ENCODE data around the gene DGAT2.

DGAT2 gene

DNA sequence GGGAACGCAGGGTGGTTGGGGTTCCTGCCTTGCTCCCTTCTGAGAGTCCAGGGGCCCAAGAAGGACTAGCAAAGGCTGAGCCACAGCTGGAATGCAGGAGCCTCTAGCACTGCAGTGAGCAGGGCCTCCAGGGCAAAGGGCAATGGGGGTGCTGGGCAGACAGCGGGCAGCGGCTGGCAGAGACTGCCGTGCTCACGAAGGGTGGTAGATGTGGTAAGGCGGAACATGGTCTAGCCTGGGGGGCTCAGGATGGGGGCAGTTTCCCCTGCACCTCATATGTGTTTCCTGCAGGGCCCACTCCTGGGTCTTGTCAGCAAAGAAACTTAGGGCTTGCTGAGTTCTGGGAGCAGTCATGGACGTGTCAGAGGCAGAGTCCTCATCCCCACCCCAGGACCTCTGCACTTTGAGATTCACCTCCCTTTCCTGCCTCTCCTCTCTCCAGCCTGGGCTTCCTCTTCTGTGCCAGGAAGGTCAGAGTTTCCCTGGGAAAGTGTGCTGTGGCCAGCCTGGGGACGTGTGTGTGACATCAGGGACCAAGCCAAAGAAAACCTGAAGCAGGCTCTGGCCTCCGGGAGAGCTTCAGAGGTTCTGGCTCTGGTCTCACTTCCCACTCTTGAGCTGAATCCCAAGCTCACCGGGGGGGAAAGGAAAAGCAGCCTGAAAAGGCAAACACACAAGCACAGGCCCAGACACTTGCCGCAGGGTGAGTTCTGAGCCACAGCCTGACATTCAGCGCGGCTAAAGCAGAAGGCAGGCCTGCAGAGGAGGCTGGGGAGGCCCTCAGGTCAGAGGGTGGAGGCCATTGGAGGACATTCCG lies 46.5 kb upstream of the DGAT2 start:
- H3K9ac ChIP-seq (ENCODE audit: low read length) = no peak overlapping the region
- no peaks in the 10 kb centered on the region for H3F3A ChIP-seq (ENCODE audit: insufficient read depth)
- no peaks in the 10 kb centered on the region for H3K9me2 ChIP-seq (replicated peaks; ENCODE audit: insufficient read depth, low read length)
- H3K4me2 ChIP-seq (ENCODE audit: low read depth, low read length, poor library complexity, severe bottlenecking) = no peak overlapping the region
- H3K9me3 ChIP-seq (ENCODE audit: insufficient read depth, low read length) = no peaks in the 10 kb centered on the region
- no peaks in the 10 kb centered on the region for H3K79me2 ChIP-seq (ENCODE audit: insufficient read depth, low read length)
- no peak overlapping the region for H3K27ac ChIP-seq (ENCODE audit: low read depth, low read length)
- H3K4me3 ChIP-seq (ENCODE audit: insufficient read depth, low read length, poor library complexity, severe bottlenecking) = no peak overlapping the region
- no peak overlapping the region for H2AFZ ChIP-seq (ENCODE audit: low read depth, low read length, severe bottlenecking)
- TF ChIP-seq EZH2phosphoT487 (conservative IDR thresholded peaks at IDR 0.05; ENCODE audit: low read length) = no peak
- TF ChIP-seq, protein P1, sequence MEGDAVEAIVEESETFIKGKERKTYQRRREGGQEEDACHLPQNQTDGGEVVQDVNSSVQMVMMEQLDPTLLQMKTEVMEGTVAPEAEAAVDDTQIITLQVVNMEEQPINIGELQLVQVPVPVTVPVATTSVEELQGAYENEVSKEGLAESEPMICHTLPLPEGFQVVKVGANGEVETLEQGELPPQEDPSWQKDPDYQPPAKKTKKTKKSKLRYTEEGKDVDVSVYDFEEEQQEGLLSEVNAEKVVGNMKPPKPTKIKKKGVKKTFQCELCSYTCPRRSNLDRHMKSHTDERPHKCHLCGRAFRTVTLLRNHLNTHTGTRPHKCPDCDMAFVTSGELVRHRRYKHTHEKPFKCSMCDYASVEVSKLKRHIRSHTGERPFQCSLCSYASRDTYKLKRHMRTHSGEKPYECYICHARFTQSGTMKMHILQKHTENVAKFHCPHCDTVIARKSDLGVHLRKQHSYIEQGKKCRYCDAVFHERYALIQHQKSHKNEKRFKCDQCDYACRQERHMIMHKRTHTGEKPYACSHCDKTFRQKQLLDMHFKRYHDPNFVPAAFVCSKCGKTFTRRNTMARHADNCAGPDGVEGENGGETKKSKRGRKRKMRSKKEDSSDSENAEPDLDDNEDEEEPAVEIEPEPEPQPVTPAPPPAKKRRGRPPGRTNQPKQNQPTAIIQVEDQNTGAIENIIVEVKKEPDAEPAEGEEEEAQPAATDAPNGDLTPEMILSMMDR (IDR thresholded peaks at IDR 0.05; ENCODE audit: insufficient read depth, low read length, poor library complexity, severe bottlenecking) = no peak
- no peaks in the 10 kb centered on the region for H3K27me3 ChIP-seq (ENCODE audit: low read length)
- no peaks in the 10 kb centered on the region for H3K36me3 ChIP-seq (ENCODE audit: low read length)
- H4K20me1 ChIP-seq (ENCODE audit: low read depth, low read length) = no peaks in the 10 kb centered on the region

DNA sequence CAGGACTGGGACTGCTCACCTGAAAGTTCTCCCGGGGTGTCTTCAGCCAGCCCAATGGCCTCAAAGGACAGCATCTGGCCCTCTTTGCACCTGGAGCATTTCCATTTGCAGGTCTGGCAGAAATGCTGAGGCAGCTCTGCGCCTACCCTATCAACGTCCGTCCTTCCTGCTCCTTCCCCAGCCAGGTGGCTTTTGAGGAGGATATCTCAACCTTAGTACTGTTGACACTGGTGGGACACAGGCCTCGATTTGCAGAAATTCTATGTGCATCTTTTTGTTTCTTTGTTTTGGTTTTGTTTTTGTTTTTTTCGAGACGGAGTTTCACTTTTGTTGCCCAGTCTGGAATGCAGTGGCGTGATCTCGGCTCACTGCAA lies 45.9 kb upstream of the DGAT2 start:
- no peak for TF ChIP-seq EZH2phosphoT487 (conservative IDR thresholded peaks at IDR 0.05; ENCODE audit: low read length)
- TF ChIP-seq, protein P1 (IDR thresholded peaks at IDR 0.05; ENCODE audit: insufficient read depth, low read length, poor library complexity, severe bottlenecking) = no peak
- no peak overlapping the region for H2AFZ ChIP-seq (ENCODE audit: low read depth, low read length, severe bottlenecking)
- H3K9ac ChIP-seq (ENCODE audit: low read length) = no peak overlapping the region
- no peaks in the 10 kb centered on the region for H3K27me3 ChIP-seq (ENCODE audit: low read length)
- no peak overlapping the region for H3K4me3 ChIP-seq (ENCODE audit: insufficient read depth, low read length, poor library complexity, severe bottlenecking)
- no peaks in the 10 kb centered on the region for H3K9me3 ChIP-seq (ENCODE audit: insufficient read depth, low read length)
- H3K9me2 ChIP-seq (replicated peaks; ENCODE audit: insufficient read depth, low read length) = no peaks in the 10 kb centered on the region
- no peaks in the 10 kb centered on the region for H3F3A ChIP-seq (ENCODE audit: insufficient read depth)
- H4K20me1 ChIP-seq (ENCODE audit: low read depth, low read length) = no peaks in the 10 kb centered on the region
- no peaks in the 10 kb centered on the region for H3K79me2 ChIP-seq (ENCODE audit: insufficient read depth, low read length)
- H3K27ac ChIP-seq (ENCODE audit: low read depth, low read length) = no peak overlapping the region
- no peaks in the 10 kb centered on the region for H3K36me3 ChIP-seq (ENCODE audit: low read length)
- H3K4me2 ChIP-seq (ENCODE audit: low read depth, low read length, poor library complexity, severe bottlenecking) = no peak overlapping the region

DNA sequence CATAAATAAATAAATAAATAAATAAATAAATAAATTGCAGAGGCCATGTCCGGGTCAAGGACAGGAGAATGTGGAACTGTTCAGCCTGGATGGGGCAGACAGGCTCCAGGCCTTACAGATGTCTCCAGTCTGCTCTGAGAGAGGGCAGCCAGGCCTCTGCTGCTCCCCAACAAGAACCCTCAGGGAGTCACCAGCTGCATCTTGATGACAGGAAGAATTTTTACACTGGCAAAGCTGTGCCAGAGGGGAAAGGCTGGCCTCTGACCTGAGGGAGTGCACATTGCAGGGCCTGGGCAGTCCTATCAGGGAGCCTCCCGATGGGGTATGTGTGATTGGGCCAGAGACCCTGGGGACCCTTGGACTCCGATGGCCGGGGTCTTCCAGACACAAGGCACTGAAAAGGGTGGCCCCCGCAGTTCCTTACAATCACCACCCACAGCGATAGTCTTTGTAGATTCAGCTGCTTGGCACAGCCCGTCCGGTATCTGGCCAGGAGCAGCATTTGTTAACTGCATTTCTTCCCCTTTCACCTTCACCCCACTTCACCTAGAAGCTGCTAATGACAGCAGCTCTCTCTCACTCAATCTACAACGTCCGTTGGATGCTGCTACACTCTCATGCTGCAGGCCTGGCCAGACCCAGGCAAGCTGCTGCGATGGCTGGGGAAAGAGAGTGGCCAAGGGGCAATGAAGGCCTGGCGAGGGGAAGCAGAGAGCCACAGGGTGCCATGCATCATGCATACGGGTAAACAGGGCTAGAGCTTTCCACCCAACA lies 42.8 kb upstream of the DGAT2 start:
- Histone ChIP-seq H3K4me2 (ENCODE audit: low read depth, low read length, poor library complexity, severe bottlenecking) (no peak overlapping the region), H3K27me3 (ENCODE audit: low read length) (no peaks in the 10 kb centered on the region), H3K79me2 (ENCODE audit: insufficient read depth, low read length) (no peaks in the 10 kb centered on the region), H3K36me3 (ENCODE audit: low read length) (no peaks in the 10 kb centered on the region), H3K9me3 (ENCODE audit: insufficient read depth, low read length) (no peaks in the 10 kb centered on the region), H3K9me2 (replicated peaks; ENCODE audit: insufficient read depth, low read length) (no peaks in the 10 kb centered on the region), H3K9ac (ENCODE audit: low read length) (no peak overlapping the region), H2AFZ (ENCODE audit: low read depth, low read length, severe bottlenecking) (no peak overlapping the region), H4K20me1 (ENCODE audit: low read depth, low read length) (no peaks in the 10 kb centered on the region), H3F3A (ENCODE audit: insufficient read depth) (no peaks in the 10 kb centered on the region), H3K27ac (ENCODE audit: low read depth, low read length) (no peak overlapping the region), H3K4me3 (ENCODE audit: insufficient read depth, low read length, poor library complexity, severe bottlenecking) (no peak overlapping the region)
- TF ChIP-seq EZH2phosphoT487 (conservative IDR thresholded peaks at IDR 0.05; ENCODE audit: low read length) = no peak

DNA sequence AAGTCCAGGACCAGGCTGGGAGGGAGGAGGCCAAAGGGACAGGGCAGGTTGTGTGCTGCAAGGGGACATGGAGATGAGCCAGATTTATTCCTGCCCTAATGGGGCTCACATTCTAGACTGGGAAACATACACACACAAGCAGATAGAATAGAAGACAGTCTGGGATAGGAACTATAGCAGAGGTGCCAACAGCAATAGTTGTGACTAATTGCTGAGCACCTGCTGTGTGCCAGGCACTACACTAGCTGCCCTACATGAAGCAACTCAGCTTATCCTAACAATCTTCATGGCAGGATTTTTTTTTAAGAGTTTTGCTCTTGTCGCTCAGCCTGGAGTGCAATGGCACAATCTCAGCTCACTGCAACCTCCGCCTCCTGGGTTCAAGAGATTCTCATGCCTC lies 39.6 kb upstream of the DGAT2 start:
- Histone ChIP-seq H4K20me1 (ENCODE audit: low read depth, low read length) (no peaks in the 10 kb centered on the region), H3K4me3 (ENCODE audit: insufficient read depth, low read length, poor library complexity, severe bottlenecking) (no peak overlapping the region), H3K79me2 (ENCODE audit: insufficient read depth, low read length) (no peaks in the 10 kb centered on the region), H3K9ac (ENCODE audit: low read length) (no peak overlapping the region), H3K4me2 (ENCODE audit: low read depth, low read length, poor library complexity, severe bottlenecking) (no peak overlapping the region), H2AFZ (ENCODE audit: low read depth, low read length, severe bottlenecking) (no peak overlapping the region), H3K9me2 (replicated peaks; ENCODE audit: insufficient read depth, low read length) (no peaks in the 10 kb centered on the region), H3K27ac (ENCODE audit: low read depth, low read length) (no peak overlapping the region), H3K27me3 (ENCODE audit: low read length) (no peaks in the 10 kb centered on the region), H3F3A (ENCODE audit: insufficient read depth) (no peaks in the 10 kb centered on the region), H3K9me3 (ENCODE audit: insufficient read depth, low read length) (no peaks in the 10 kb centered on the region), H3K36me3 (ENCODE audit: low read length) (no peaks in the 10 kb centered on the region)
- TF ChIP-seq, protein P1 (IDR thresholded peaks at IDR 0.05; ENCODE audit: insufficient read depth, low read length, poor library complexity, severe bottlenecking) = no peak
- TF ChIP-seq EZH2phosphoT487 (conservative IDR thresholded peaks at IDR 0.05; ENCODE audit: low read length) = no peak

All from SU-DHL-6 (cell line).